H1 (cell line): ENCODE results near the gene RBMS1. TPM values are rescaled to one million over a fixed set of nuclear protein-coding genes. Genes with fewer than 3 reads are reported as not detected.

Experiments
- ATF3 ChIP-seq: IDR thresholded peaks from 2 replicates; pipeline ENCODE4 v1.6.1; 2011; ENCODE audit warnings: low read depth, mild to moderate bottlenecking, low read length; ENCODE audit not compliant: insufficient read depth
- CHD1 ChIP-seq: IDR thresholded peaks from 2 replicates; pipeline ENCODE4 v1.6.1; 2012; ENCODE audit warnings: low read depth, low read length, improper control_type of control experiment
- EGR1 ChIP-seq: IDR thresholded peaks from 2 replicates; pipeline ENCODE4 v1.6.1; 2011; ENCODE audit warnings: low read depth, low read length, borderline replicate concordance
- RNF2 ChIP-seq: fragments of 200-900, 300-1000 bp; sonication (generic); IDR thresholded peaks from 2 replicates; pipeline ENCODE4 v1.7.1; 2016; ENCODE audit warnings: borderline replicate concordance, low read depth, mild to moderate bottlenecking, antibody characterized with exemption, low read length; ENCODE audit not compliant: poor library complexity, severe bottlenecking; ENCODE audit errors: missing control alignments
- USF2 ChIP-seq: IDR thresholded peaks from 2 replicates; pipeline ENCODE4 v1.6.1; 2011; ENCODE audit warnings: low read length, improper control_type of control experiment
- YY1 ChIP-seq: IDR thresholded peaks from 2 replicates; pipeline ENCODE4 v1.6.1; 2011; ENCODE audit warnings: low read depth, mild to moderate bottlenecking, low read length
- polyA plus RNA-seq, 7 experiments: library from polyadenylated mRNA; depleted of rRNA in 3 of 7; stranded (reverse) in 5 of 7; unstranded in 2 of 7; fragments of >200 nt in 5 of 7; fragments of 200-250 nt in 2 of 7; gene quantifications; 1 replicate in 5 of 7; 2 replicates in 1 of 7; 4 replicates in 1 of 7; pipeline versions ENCODE4 v1.2.1 to v1.2.3, GENCODE V29; 2011 to 2013; ENCODE audit warnings: missing spikeins in 2 of 7, mixed read lengths in 2 of 7
- total RNA-seq: library from RNA; stranded (reverse); fragmentation: NEBNext Ultra II Directional; extraction: Animal tissue kit (Norgen Biotek cat#: 25700); gene quantifications from 2 replicates; pipeline ENCODE4 v1.2.1, GENCODE V29; 2021

The RBMS1 gene
- total and polyA plus RNA-seq, 2 of the 8 experiments (the other 6 are each of a cell fraction or from before 2014, with no cell fraction given), result 53.7 to 60.0 TPM

- no peak for TF ChIP-seq USF2
- no peak for TF ChIP-seq EGR1
- TF ChIP-seq CHD1, result no peak
- no peak for TF ChIP-seq RNF2
- TF ChIP-seq ATF3, result no peak
- no peak for TF ChIP-seq YY1
These were observed 237.1 kb downstream of the RBMS1 start (continued) for GRCh38 chr2:160256507-160256906.
